Kidney epithelial cell (primary cell): Measurements from ENCODE around the gene IGIP. TPM values are rescaled to one million over a fixed set of nuclear protein-coding genes. Genes with fewer than 3 reads are reported as not detected.

Experiments used
- DNase-seq: peaks from one replicate; pipeline ENCODE4 v3.0.0-alpha.2; 2010; ENCODE audit warnings: low read depth
- H3K27me3 ChIP-seq: 2 replicates; pipeline ENCODE4 v1.6.0; 2011; ENCODE audit warnings: low read length; ENCODE audit not compliant: control insufficient read depth, insufficient read depth
- H3K36me3 ChIP-seq: 2 replicates; pipeline ENCODE4 v1.5.1; 2011; ENCODE audit warnings: low read length; ENCODE audit not compliant: control insufficient read depth, insufficient read depth
- H3K4me3 ChIP-seq: 2 replicates; pipeline ENCODE4 v1.5.1; 2011; ENCODE audit warnings: low read depth, mild to moderate bottlenecking, control low read depth, low read length
- CTCF ChIP-seq: IDR thresholded peaks from 2 replicates; pipeline ENCODE4 v1.5.1; 2011; ENCODE audit warnings: mild to moderate bottlenecking, moderate library complexity, low read length, control low read depth, inconsistent platforms; ENCODE audit not compliant: insufficient read depth, poor library complexity, severe bottlenecking
- total RNA-seq: library from RNA; depleted of rRNA; stranded (reverse); fragments of >200 nt; gene quantifications from 2 replicates; pipeline ENCODE4 v1.2.3, GENCODE V29; 2015

IGIP gene
- total RNA-seq, 1 donor from 2014 or later: 4.1 TPM

- no peak for TF ChIP-seq CTCF
- no peak overlapping the region for H3K4me3 ChIP-seq
- no peaks in the 10 kb centered on the region for H3K36me3 ChIP-seq
- no peak for DNase-seq
- no peaks in the 10 kb centered on the region for H3K27me3 ChIP-seq
These were observed 10.9 kb downstream of the IGIP start for GRCh38 chr5:140136624-140137023.

- Histone ChIP-seq H3K36me3 (no peaks in the 10 kb centered on the region), H3K4me3 (no peak overlapping the region), H3K27me3 (peaks cover 3% of the 10 kb centered on the region)
- no peak for TF ChIP-seq CTCF
- no peak for DNase-seq
These were observed 14.7 kb downstream of the IGIP start for GRCh38 chr5:140140435-140140834.

GRCh38 chr5:140141241-140141640 lies 15.5 kb downstream of the IGIP start:
- Histone ChIP-seq H3K36me3 (no peaks in the 10 kb centered on the region), H3K27me3 (peaks cover 9% of the 10 kb centered on the region), H3K4me3 (no peak overlapping the region)
- no peak for TF ChIP-seq CTCF
- DNase-seq: no peak

GRCh38 chr5:140142246-140142645 lies 16.5 kb downstream of the IGIP start:
- peaks cover 13% of the 10 kb centered on the region for H3K27me3 ChIP-seq
- TF ChIP-seq CTCF: no peak
- DNase-seq: no peak
- H3K36me3 ChIP-seq: no peaks in the 10 kb centered on the region
- H3K4me3 ChIP-seq: no peak overlapping the region

- H3K36me3 ChIP-seq: no peaks in the 10 kb centered on the region
- no peak overlapping the region for H3K4me3 ChIP-seq
- TF ChIP-seq CTCF: no peak
- no peak for DNase-seq
- H3K27me3 ChIP-seq: peaks cover 17% of the 10 kb centered on the region
These were observed 17.1 kb downstream of the IGIP start for GRCh38 chr5:140142856-140143255.

GRCh38 chr5:140143521-140144258 lies 18.0 kb downstream of the IGIP start:
- Histone ChIP-seq H3K4me3 (no peak overlapping the region), H3K36me3 (no peaks in the 10 kb centered on the region), H3K27me3 (peaks cover 17% of the 10 kb centered on the region)
- TF ChIP-seq CTCF: no peak
- no peak for DNase-seq
